KOPT-K1 (cell line): ENCODE measurements around the gene HMCN1.
"Not testable (repeated sequence)": the region's sequence is repeated elsewhere in the genome, so short reads cannot be mapped to it uniquely, and the experiment has no call there.

Experiments used
- H3K27ac ChIP-seq: fragments of 200-600 bp; sonication (generic); 2 replicates; pipeline ENCODE4 v1.5.1; 2016; ENCODE audit warnings: antibody characterized with exemption, mild to moderate bottlenecking, low read depth, low read length; ENCODE audit not compliant: poor library complexity, severe bottlenecking
- H3K36me3 ChIP-seq: fragments of 200-600 bp; sonication (generic); 2 replicates; pipeline ENCODE4 v1.5.1; 2017; ENCODE audit warnings: antibody characterized with exemption, mild to moderate bottlenecking, low read length, moderate library complexity; ENCODE audit not compliant: insufficient read depth
- H3K9me3 ChIP-seq: fragments of 200-600 bp; sonication (generic); 2 replicates; pipeline ENCODE4 v1.5.1; 2017; ENCODE audit warnings: antibody characterized with exemption, low read length, mild to moderate bottlenecking; ENCODE audit not compliant: insufficient read depth, poor library complexity, severe bottlenecking

The HMCN1 gene

DNA sequence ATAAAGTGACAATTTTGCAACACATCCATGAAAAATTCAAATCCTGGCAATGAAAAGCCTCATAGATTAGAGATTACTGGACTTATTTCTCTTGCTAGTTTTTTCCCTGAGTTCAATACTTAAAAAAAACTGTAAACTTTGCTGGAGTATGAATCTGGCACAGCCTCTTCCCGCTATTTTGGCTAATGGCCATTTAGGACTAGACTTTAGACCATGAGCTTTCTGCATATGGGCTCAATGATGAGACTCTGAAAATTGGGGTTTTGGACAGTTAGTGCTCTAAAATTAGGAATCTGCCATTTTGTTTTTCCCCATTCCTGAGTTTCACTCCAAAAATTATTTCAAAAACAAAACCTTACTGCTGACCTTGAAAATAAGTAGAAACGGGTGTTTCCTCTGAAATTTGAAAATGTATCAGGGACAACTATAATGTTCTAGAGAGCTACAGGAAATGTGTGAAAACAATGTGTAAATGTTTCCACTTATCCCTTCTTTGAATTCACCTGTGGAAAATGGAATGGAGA, 137.5 kb downstream of the HMCN1 start:
- Histone ChIP-seq H3K36me3 (no peaks in the 10 kb centered on the region), H3K9me3 (no peaks in the 10 kb centered on the region), H3K27ac (no peak overlapping the region)

DNA sequence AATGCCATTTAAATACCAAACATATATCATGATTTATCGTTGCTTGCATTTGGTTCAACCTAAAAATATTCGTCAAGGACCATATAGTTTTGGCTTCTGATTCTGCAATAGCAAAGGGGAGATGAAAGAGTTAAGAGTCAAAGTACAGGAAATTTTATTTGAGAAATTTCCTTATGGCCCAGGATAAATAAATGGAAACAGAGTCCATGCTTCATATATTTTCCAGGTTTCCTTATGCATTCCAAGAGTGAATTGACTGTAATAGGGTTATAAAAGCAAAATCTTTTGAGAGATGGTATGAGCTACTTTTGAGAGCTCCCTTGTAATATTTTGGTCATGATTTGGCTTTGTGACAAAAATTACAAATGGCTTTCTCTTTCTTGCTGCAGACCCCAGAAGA, 140.1 kb downstream of the HMCN1 start:
- Histone ChIP-seq H3K27ac (no peak overlapping the region), H3K36me3 (no peaks in the 10 kb centered on the region), H3K9me3 (no peaks in the 10 kb centered on the region)

DNA sequence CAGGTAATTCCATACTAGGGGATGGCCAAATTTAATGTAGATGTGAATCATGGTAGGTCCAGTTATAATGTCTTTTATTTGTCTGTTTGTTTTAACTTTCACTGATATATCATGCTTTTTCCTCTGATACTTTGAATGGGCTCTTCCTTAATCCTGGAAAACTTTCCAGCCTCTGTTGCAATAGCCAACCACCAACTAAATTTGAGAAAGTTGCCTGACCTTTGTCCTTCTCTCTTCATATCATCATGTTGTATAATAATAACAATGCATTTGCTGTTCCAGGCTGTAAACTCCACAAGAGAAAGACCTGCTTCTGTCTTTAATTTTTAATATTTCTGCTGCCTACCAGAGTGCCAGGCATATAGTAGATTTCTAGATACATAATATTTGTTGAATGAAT, 146.1 kb downstream of the HMCN1 start:
- no peaks in the 10 kb centered on the region for H3K36me3 ChIP-seq
- H3K27ac ChIP-seq = no peak overlapping the region
- H3K9me3 ChIP-seq = no peaks in the 10 kb centered on the region

DNA sequence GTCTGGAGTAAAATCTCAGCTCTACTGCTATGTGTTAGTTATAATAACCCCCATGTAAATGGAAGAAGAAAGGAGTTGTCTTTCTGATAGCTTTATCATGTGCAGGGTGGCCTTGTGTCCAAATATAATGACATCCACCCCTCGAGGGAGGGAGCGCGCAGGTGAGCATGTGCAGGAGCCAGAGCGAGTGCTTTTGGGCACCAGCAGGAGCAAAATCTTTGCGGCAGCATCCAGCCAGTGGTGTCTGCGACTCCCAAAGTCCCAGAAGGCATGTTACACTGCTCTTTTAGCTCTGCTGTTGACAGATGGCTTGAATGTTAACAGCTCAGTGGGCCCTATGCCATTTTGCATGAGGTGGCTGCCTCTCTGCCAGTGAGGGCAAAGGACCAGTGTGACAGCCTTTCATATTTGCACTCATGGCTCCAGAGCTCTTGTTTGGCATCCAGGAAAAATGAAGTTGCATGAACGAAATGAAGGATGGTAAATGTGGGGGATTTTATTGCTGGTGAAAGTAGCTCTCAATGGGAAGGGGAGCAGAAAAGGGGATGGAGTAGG, 146.7 kb downstream of the HMCN1 start:
- H3K9me3 ChIP-seq = no peaks in the 10 kb centered on the region
- no peak overlapping the region for H3K27ac ChIP-seq
- H3K36me3 ChIP-seq = no peaks in the 10 kb centered on the region

DNA sequence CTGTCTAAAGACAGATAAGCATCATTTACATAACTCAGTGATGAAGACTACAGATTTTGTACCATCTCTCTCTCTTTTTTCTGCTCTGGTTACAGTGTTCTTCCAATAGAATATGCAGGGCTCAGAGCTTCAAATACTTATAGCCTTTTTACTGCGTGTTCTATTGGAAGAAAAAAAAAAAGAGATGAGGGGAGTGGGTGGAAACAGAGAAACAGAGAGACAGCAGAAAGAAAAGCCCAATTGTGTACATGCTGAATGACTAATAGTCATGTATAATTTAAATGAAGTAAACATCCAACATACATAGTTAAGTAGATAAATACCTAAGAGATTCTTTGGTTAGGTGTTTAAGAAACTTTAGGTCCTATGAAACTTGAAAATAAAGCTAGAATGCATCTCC, 151.9 kb downstream of the HMCN1 start:
- H3K27ac ChIP-seq = no peak overlapping the region
- no peaks in the 10 kb centered on the region for H3K36me3 ChIP-seq
- H3K9me3 ChIP-seq = no peaks in the 10 kb centered on the region

DNA sequence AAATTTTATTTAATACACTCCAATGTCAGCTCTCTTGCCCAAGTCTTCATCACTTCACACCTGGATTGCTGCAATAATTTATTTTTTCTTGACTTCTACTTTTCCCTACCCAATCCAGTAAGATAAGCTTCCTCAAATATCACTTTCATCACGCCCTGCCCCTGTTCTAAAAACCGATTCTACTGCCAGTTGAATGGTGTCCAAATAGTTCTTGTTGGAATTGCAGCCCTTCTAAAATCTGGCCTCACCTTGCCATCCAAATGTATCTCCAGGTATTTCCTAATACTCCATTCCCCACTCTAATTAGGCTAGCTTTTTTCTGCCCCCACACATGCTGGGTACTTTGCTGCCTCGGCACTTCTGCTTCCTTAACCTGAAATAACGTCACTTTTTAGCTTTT, 152.5 kb downstream of the HMCN1 start:
- no peaks in the 10 kb centered on the region for H3K36me3 ChIP-seq
- no peak overlapping the region for H3K27ac ChIP-seq
- no peaks in the 10 kb centered on the region for H3K9me3 ChIP-seq

DNA sequence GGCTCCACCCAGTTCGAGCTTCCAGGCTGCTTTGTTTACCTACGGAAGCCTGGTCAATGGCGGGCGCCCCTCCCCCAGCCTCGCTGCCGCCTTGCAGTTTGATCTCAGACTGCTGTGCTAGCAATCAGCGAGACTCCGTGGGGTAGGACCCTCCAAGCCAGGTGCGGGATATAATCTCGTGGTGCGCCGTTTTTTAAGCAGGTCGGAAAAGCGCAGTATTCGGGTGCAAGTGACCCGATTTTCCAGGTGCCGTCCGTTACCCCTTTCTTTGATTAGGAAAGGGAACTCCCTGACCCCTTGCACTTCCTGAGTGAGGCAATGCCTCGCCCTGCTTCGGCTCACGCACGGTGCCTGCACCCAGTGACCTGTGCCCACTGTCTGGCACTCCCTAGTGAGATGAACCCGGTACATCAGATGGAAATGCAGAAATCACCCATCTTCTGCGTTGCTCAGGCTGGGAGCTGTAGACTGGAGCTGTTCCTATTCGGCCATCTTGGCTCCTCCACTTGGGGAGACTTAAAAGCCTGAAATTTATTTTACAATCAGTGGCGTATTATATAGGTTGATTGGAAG, 158.7 kb downstream of the HMCN1 start:
- not testable (repeated sequence) for H3K27ac ChIP-seq, H3K36me3 ChIP-seq, H3K9me3 ChIP-seq

DNA sequence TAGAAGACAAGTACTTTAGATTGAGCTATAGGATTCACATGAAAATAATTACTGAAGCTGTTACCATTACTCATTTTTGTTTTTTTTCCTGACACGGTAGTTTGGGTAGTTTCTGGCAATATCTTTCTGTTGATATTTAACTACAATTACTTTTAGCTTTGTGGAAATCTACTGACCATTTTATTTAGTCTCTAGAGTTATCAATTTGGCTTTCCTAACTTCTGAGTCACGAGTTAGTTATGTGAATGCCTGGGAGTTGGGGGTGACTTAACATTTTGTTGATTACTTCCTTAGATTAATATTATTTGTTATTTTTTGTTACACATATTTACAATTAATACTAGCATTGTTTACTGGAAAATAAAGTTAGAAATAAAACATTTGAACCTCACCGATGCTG, 160.6 kb downstream of the HMCN1 start:
- H3K9me3 ChIP-seq = no peaks in the 10 kb centered on the region
- no peaks in the 10 kb centered on the region for H3K36me3 ChIP-seq
- no peak overlapping the region for H3K27ac ChIP-seq

DNA sequence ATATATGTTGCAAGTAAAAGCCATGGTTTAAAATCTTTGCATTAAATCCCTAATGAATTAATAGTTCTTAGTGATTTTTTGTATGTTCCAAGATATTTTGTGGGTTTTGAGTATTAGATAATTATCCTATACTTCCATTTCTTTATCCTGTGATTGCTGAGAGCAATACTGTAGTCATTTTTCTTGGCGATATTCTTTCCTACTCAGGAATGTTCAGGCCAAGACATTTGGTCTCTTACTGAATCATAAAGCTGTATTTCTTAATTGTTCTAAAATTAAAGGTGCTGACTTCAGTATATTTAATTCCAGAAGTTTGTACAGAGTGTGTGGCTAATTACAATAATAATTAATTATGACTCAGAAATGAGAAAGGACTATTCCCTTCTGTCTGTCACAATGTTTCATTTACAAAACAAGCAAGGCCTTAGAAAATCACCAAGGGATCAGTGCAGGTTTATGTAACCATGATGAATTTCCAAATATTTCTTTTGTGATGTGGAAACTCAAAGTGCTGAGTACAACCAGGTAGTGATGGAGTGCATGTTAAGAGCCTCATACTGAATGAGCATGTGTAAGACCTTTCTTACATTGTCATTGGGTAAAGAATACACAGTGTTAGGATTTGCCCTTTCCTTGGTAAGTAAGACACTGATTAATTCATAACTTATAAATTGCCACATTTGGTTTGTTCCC, 161.2 kb downstream of the HMCN1 start:
- no peak overlapping the region for H3K27ac ChIP-seq
- H3K36me3 ChIP-seq = no peaks in the 10 kb centered on the region
- H3K9me3 ChIP-seq = no peaks in the 10 kb centered on the region

DNA sequence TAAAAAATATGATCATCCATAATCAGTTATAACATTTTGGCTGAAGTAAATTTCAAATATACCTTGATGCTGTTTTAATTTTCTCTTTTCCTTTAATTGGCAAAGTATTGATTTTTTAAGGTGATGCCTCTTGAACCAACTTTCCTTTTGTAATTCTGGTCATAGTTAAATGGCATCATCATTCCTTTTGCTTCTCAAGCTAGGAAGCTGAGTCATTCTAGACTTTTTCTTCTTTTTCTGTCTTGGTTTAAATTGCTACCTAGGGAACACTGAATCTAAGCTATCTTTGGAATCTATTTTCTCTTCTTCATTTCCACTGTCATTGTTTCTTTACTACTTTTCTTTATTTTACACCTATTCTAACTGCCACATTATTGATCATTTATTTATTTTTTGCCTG, 162.7 kb downstream of the HMCN1 start:
- Histone ChIP-seq H3K9me3 (no peaks in the 10 kb centered on the region), H3K27ac (no peak overlapping the region), H3K36me3 (no peaks in the 10 kb centered on the region)

DNA sequence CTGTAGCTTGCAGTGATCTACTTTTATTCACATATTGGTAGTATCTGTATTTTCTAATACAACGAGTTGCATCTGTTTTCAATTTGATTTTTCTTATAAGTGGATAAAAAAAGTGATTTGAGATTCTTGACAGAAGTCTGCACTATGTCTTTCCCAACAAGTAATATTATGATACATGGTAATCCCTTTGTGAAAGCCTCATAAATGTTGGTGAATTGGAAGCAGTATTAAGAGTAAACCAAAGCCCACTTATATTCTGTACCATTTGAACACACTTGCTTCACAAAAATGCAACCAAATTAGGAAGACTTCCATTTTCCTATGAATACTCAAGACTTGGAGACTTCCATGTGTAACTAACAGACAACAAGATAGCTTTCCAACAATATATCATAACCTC, 172.0 kb downstream of the HMCN1 start:
- no peaks in the 10 kb centered on the region for H3K36me3 ChIP-seq
- no peaks in the 10 kb centered on the region for H3K9me3 ChIP-seq
- no peak overlapping the region for H3K27ac ChIP-seq

DNA sequence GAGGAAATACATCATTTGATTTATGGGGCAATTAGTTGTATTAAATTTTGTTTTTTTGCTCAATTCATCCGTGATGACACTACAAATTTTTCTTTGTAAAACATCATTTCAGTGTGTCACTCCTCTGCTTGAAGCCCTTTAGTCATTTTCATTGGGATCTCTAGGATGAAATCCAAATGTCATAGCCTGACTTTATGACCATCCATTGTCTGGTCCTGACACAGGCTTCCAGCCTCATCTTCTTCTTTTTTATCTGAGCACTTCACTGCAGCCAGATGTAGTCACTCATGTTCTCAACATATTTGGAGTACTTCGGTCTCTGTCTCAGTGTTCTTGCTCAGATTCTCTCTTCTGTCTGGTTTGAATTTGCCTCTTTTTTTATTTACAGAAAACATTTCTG, 173.1 kb downstream of the HMCN1 start:
- H3K27ac ChIP-seq = no peak overlapping the region
- H3K36me3 ChIP-seq = no peaks in the 10 kb centered on the region
- H3K9me3 ChIP-seq = no peaks in the 10 kb centered on the region

DNA sequence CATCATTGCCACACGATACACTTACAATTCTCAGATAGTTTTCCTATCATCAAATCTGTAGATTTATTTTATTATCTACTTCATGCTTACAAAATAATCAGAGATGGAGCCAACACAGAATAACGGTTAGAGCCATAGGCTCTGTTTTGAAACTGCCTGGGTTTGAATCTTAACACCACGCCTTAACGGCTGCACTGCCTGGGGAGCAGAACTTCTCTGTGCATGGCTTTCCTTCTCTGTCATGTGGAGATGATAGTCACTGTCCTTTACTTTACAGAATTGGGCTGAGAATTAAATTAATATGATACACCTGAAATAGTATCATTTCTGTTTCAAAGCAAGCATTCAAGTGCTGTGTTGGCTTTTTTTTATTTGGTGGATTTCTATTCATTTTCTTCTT, 177.8 kb downstream of the HMCN1 start:
- no peaks in the 10 kb centered on the region for H3K36me3 ChIP-seq
- no peak overlapping the region for H3K27ac ChIP-seq
- no peaks in the 10 kb centered on the region for H3K9me3 ChIP-seq

DNA sequence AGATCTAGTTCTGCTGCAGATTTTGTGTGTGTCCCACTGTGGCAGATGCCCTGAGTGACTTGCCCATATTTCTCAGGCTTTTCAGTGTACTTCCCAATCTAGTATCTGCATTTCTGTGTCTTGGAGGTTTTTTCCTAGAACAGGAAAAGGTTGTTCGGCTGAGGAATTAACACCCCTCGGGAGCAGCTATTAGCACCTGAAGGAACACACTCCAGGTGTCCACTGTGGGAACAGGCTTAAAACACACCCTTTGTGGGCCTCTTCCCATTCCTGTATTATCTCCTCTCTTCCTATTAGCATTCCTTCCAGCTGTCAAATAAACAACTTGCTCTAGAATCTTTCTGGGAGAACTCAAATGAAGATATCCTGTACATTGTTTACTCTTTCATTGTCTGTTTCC, 178.3 kb downstream of the HMCN1 start:
- Histone ChIP-seq H3K27ac (no peak overlapping the region), H3K36me3 (no peaks in the 10 kb centered on the region), H3K9me3 (no peaks in the 10 kb centered on the region)

DNA sequence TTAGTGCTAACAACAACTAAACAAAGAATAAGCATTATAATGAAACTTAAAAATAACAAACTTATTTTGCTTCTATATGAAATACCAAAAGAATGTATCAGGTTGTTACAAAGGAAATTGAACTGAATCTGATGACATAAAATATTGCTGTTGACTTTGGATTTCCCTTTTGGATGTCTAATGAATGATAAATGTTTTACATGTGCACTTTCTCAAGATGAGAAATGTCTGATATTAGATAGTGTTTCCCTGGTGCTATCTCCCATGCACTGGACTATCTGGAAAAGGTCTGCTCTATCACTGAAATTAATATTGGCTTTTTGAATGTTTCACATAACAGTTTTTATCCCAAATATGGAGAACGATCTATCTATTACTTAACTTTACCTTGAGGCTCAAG, 179.9 kb downstream of the HMCN1 start:
- Histone ChIP-seq H3K36me3 (no peaks in the 10 kb centered on the region), H3K27ac (no peak overlapping the region), H3K9me3 (no peaks in the 10 kb centered on the region)

DNA sequence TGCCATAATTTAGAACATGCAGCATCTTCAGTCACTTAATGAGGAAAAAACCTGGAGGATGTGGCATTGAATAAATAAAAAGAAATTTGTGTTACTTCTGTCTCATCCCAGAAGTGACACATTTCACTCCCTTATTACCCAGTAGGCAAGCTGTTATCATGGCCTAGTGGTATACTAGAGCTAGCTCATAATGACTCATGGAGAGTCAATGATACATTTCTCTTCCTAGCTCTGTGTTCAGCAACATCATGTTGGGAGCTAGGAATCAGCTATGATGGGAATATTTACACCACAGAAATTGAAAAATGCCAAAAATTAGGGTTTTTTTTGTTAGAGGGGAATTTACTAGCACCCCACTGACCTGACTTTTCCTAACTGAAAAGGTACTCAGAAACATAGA, 182.7 kb downstream of the HMCN1 start:
- Histone ChIP-seq H3K36me3 (no peaks in the 10 kb centered on the region), H3K9me3 (no peaks in the 10 kb centered on the region), H3K27ac (no peak overlapping the region)
